HG02870 (cell line): ENCODE results near the gene IL17REL.

ENCODE experiments used
- ATAC-seq: cut with Tn5 transposase; IDR thresholded peaks from one replicate; pipeline ENCODE4 v1.9.1; 2021; ENCODE audit warnings: mild to moderate bottlenecking, moderate library complexity; ENCODE audit not compliant: unreplicated experiment

IL17REL gene

GRCh38 chr22:50012211-50013181 is at the start of gene IL17REL:
Gene IL17REL (minus strand): TSS chr22:50012765. CDS start chr22:50012646, 119 bp downstream.
- no peak for ATAC-seq

- no peak for ATAC-seq
Measured at GRCh38 chr22:50061824-50062355, 49.3 kb upstream of the IL17REL start.

- ATAC-seq: no peak
Measured at GRCh38 chr22:50061141-50061823, 48.7 kb upstream of the IL17REL start.

GRCh38 chr22:50060441-50061140 is 48.0 kb upstream of the IL17REL start:
- no peak for ATAC-seq

GRCh38 chr22:50059881-50060262 is 47.3 kb upstream of the IL17REL start:
- no peak for ATAC-seq

- no peak for ATAC-seq
Measured at GRCh38 chr22:50058906-50059880, 46.6 kb upstream of the IL17REL start.

GRCh38 chr22:50058061-50058905 is 45.7 kb upstream of the IL17REL start, which contains the start of gene TTLL8:
Gene TTLL8 (minus strand): TSS chr22:50058298.
- no peak for ATAC-seq

GRCh38 chr22:50057278-50058060 is 44.9 kb upstream of the IL17REL start:
- no peak for ATAC-seq

- no peak for ATAC-seq
Measured at GRCh38 chr22:50056214-50056972, 43.8 kb upstream of the IL17REL start.

- ATAC-seq: no peak
Measured at GRCh38 chr22:50053861-50054260, 41.3 kb upstream of the IL17REL start.

GRCh38 chr22:50051930-50052329 is 39.4 kb upstream of the IL17REL start:
- ATAC-seq: no peak

GRCh38 chr22:50049299-50050195 is 37.0 kb upstream of the IL17REL start:
- no peak for ATAC-seq

GRCh38 chr22:50048836-50049235 is 36.3 kb upstream of the IL17REL start:
- no peak for ATAC-seq

GRCh38 chr22:50048061-50048765 is 35.6 kb upstream of the IL17REL start:
- no peak for ATAC-seq

- no peak for ATAC-seq
Measured at GRCh38 chr22:50047346-50047745, 34.8 kb upstream of the IL17REL start.
